Sigmoid colon (tissue), 7 donors: ENCODE measurements around the gene MYL6. TPM values are rescaled to one million over a fixed set of nuclear protein-coding genes. Genes with fewer than 3 reads are reported as not detected.
A peak's percentile ranks its signal among the peaks of the same experiment; 100 is the strongest.

ENCODE experiments used
- DNase-seq: peaks from one replicate; pipeline ENCODE4 v3.0.0-alpha.2; 2019
- H3K27ac ChIP-seq, 4 donors: fragments of 200-600 bp; sonication (generic); one replicate each; pipeline ENCODE4 v1.5.1; 2016 to 2019; ENCODE audit warnings: mild to moderate bottlenecking in 1 of 4
- H3K27me3 ChIP-seq, 3 donors: fragments of 200-600 bp; sonication (generic); one replicate each; pipeline ENCODE4 v1.5.1; 2019; ENCODE audit warnings: mild to moderate bottlenecking in 1 of 3
- H3K36me3 ChIP-seq, 4 donors: fragments of 200-600 bp; sonication (generic); one replicate each; pipeline ENCODE4 v1.5.1; 2016 to 2019
- H3K4me1 ChIP-seq, 4 donors: fragments of 200-600 bp; sonication (generic); one replicate each; pipeline ENCODE4 v1.5.1; 2017 to 2019
- H3K4me3 ChIP-seq, 4 donors: fragments of 200-600 bp; sonication (generic); one replicate each; pipeline ENCODE4 v1.5.1; 2017 to 2019; ENCODE audit warnings: mild to moderate bottlenecking in 2 of 4, moderate library complexity in 1 of 4
- H3K9me3 ChIP-seq, 4 donors: fragments of 200-600 bp in 3 of 4; sonication (generic) in 3 of 4; one replicate each; pipeline versions ENCODE4 v1.5.1 to v1.6.1; 2013 to 2019
- EP300 ChIP-seq, 4 donors: sonication (generic); formaldehyde crosslinking; IDR thresholded peaks; one replicate each; pipeline ENCODE4 v1.6.1; 2017; ENCODE audit warnings: antibody characterized with exemption in 4 of 4
- POLR2A ChIP-seq, 2 donors: fragments of 450-650 bp; IDR thresholded peaks; one replicate each; pipeline ENCODE4 v1.6.1; 2016; ENCODE audit warnings: antibody characterized with exemption in 2 of 2, mild to moderate bottlenecking in 2 of 2, moderate library complexity in 2 of 2
- POLR2AphosphoS5 ChIP-seq, 4 donors: sonication (generic); formaldehyde crosslinking; IDR thresholded peaks; one replicate each; pipeline ENCODE4 v1.6.1; 2017; ENCODE audit warnings: antibody characterized with exemption in 4 of 4
- WGBS, 2 donors: extraction: QIAGEN DNeasy Blood & Tissue Kit; methylation state at CpG; one replicate each; pipeline ENCODE4 v1.1.7; 2013; 5-methylcytosine and 5-hydroxymethylcytosine counted together
- intact Hi-C: fragments of 100-400 bp; cut with DNase I; formaldehyde crosslinking; loops from one replicate; pipeline ENCODE4 v1.15.1; 2023
- polyA plus RNA-seq, 3 donors: library from polyadenylated mRNA; stranded (reverse); fragments of 200-250 nt; gene quantifications; one replicate each; pipeline ENCODE4 v1.2.3, GENCODE V29; 2013
- total RNA-seq, 4 donors: library from RNA; depleted of rRNA; stranded (reverse); fragments of >200 nt; gene quantifications; one replicate each; pipeline ENCODE4 v1.1.0, GENCODE V29; 2016
- TF ChIP-seq, protein P1 (sequence below), 4 experiments: fragments of 450-650 bp in 3 of 4; fragments of 200-600 bp in 1 of 4; IDR thresholded peaks; one replicate each; pipeline ENCODE4 v1.5.1; 2016 to 2019; ENCODE audit warnings: antibody characterized with exemption in 4 of 4, mild to moderate bottlenecking in 3 of 4, moderate library complexity in 2 of 4
- donor health status: healthy with polysubstance abuse.
- donor health status: Bipolar disorder and iron deficiency.
- donor health status: healthy.

The MYL6 gene
- total RNA-seq (1,000 to 10,000 TPM; 6,491 to 9,553 (median 8,571) TPM), polyA plus RNA-seq (1,000 to 10,000 TPM; 3,150 to 7,537 (median 5,524) TPM)

GRCh38 chr12:56158029-56158925 lies at the start of gene MYL6:
Gene MYL6, plus strand, starts transcription at chr12:56158359. Its CDS starts 43 bp downstream, at chr12:56158402.
- TF ChIP-seq EP300 (IDR thresholded peaks at IDR 0.05): no peak
- TF ChIP-seq POLR2AphosphoS5 (IDR thresholded peaks at IDR 0.05): peak; percentile 100
- TF ChIP-seq, protein P1, sequence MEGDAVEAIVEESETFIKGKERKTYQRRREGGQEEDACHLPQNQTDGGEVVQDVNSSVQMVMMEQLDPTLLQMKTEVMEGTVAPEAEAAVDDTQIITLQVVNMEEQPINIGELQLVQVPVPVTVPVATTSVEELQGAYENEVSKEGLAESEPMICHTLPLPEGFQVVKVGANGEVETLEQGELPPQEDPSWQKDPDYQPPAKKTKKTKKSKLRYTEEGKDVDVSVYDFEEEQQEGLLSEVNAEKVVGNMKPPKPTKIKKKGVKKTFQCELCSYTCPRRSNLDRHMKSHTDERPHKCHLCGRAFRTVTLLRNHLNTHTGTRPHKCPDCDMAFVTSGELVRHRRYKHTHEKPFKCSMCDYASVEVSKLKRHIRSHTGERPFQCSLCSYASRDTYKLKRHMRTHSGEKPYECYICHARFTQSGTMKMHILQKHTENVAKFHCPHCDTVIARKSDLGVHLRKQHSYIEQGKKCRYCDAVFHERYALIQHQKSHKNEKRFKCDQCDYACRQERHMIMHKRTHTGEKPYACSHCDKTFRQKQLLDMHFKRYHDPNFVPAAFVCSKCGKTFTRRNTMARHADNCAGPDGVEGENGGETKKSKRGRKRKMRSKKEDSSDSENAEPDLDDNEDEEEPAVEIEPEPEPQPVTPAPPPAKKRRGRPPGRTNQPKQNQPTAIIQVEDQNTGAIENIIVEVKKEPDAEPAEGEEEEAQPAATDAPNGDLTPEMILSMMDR (IDR thresholded peaks at IDR 0.05): no peak
- TF ChIP-seq POLR2A (IDR thresholded peaks at IDR 0.05): peak; percentile 100
- Histone ChIP-seq H3K4me1 (peaks cover 0 to 59% (median 43%) of the 10 kb centered on the region in 4 donors), H3K9me3 (no peaks in the 10 kb centered on the region), H3K4me3 (peak within 1 kb of the TSS; percentile 61 to 99 (median 78)), H3K27me3 (no peaks in the 10 kb centered on the region), H3K27ac (peak within 1 kb of the TSS; percentile 93 to 99 (median 94)), H3K36me3 (peaks cover 35 to 39% (median 37%) of the 10 kb centered on the region in 4 donors)
- 0 to 1% methylated on average over 30 of the region's 30 CpGs for WGBS, 2 donors
- intact Hi-C loops: loop anchor here (1.0 to 2.0 kb wide), 3 partner anchors 31 to 65 kb away; partner anchors contain the start of genes SMARCC2 and ZC3H10
- peak; percentile 99 for DNase-seq

DNA sequence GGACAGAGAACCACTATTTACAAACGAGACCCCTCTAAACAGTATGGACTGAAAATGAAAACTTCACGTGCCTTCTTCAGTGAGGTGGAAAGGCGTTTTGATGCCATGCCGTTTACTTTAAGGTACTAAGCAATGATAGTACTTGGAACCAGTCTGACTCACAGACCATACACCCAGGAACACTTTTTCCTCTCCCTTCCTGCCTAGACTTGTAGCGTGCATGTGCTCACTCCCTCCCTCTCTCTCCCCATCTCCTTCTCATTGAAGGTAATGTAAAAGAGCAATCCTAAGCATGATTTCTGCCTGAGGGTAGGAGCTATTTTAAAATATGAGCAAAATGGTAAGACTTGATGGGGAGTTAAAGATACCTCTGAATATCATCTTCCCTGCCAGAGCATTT lies 47.6 kb upstream of the MYL6 start:
- intact Hi-C loops: no loop called here
- Histone ChIP-seq H3K27me3 (no peaks in the 10 kb centered on the region), H3K4me1 (peaks cover 0 to 14% (median 11%) of the 10 kb centered on the region in 4 donors), H3K4me3 (no peak overlapping the region), H3K9me3 (no peaks in the 10 kb centered on the region), H3K36me3 (peaks cover 43 to 76% (median 61%) of the 10 kb centered on the region in 4 donors), H3K27ac (no peak overlapping the region)
- TF ChIP-seq POLR2A (IDR thresholded peaks at IDR 0.05) (no peak), EP300 (IDR thresholded peaks at IDR 0.05) (no peak), POLR2AphosphoS5 (IDR thresholded peaks at IDR 0.05) (no peak)
- TF ChIP-seq, protein P1 (IDR thresholded peaks at IDR 0.05): no peak
- DNase-seq: no peak
- WGBS, 2 donors: 93 to 96% methylated on average over 5 of the region's 5 CpGs

DNA sequence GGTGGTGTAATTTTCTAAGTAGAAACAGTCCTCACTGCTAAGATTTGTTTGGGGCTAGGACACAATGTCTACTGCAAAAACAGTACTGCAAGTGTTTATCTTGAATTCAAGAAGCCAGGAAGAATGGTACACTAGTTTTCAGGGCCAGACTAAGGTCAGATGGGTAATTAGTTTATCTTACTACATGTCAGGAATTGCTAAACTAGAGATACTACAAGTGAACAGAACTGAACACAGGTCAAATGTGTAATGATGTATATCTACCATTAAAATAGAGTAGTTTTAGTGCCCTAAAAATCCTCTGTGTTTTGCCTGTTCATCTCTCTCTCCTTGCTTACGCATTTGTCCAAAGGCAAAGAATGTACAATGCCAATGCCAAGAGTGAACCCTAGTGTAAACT lies 44.1 kb upstream of the MYL6 start:
- DNase-seq: no peak
- 96 to 100% methylated on average over 1 of the region's 1 CpG for WGBS, 2 donors
- Histone ChIP-seq H3K9me3 (no peaks in the 10 kb centered on the region), H3K4me3 (no peak overlapping the region), H3K27me3 (no peaks in the 10 kb centered on the region), H3K36me3 (peaks cover 30 to 50% (median 41%) of the 10 kb centered on the region in 4 donors), H3K4me1 (peaks cover 0 to 22% (median 9%) of the 10 kb centered on the region in 4 donors), H3K27ac (no peak overlapping the region)
- TF ChIP-seq POLR2A (IDR thresholded peaks at IDR 0.05): no peak
- TF ChIP-seq EP300 (IDR thresholded peaks at IDR 0.05): no peak
- TF ChIP-seq, protein P1 (IDR thresholded peaks at IDR 0.05): no peak
- TF ChIP-seq POLR2AphosphoS5 (IDR thresholded peaks at IDR 0.05): no peak
- intact Hi-C loops: no loop called here

GRCh38 chr12:56115329-56115728 lies 42.8 kb upstream of the MYL6 start:
- Histone ChIP-seq H3K9me3 (no peaks in the 10 kb centered on the region), H3K4me1 (peaks cover 0 to 34% (median 21%) of the 10 kb centered on the region in 4 donors), H3K27me3 (no peaks in the 10 kb centered on the region), H3K27ac (peak overlapping the region; percentile 87 to 98 (median 94)), H3K4me3 (peak overlapping the region; percentile 59 to 88 (median 64)), H3K36me3 (peaks cover 18 to 41% (median 32%) of the 10 kb centered on the region in 4 donors)
- intact Hi-C loops: loop anchor here (5.0 kb wide), 1 partner anchor 1407 kb away; the partner anchor contains the start of genes DDIT3 and MBD6
- DNase-seq: peak; percentile 77
- TF ChIP-seq, protein P1 (IDR thresholded peaks at IDR 0.05): no peak
- TF ChIP-seq POLR2AphosphoS5 (IDR thresholded peaks at IDR 0.05): no peak
- TF ChIP-seq POLR2A (IDR thresholded peaks at IDR 0.05): no peak
- no peak for TF ChIP-seq EP300 (IDR thresholded peaks at IDR 0.05)
- 48% methylated on average over 10 of the region's 10 CpGs for WGBS, 2 donors
